Measurements from ENCODE around the gene ENOX1. TPM values are rescaled to one million over a fixed set of nuclear protein-coding genes. Genes with fewer than 3 reads are reported as not detected.

Gene ENOX1
- total RNA-seq, 1 experiment from 2014 or later: 0.95 TPM

GRCh38 chr13:43583321-43583720 is 203.5 kb downstream of the ENOX1 start:
- CTCF ChIA-PET: no interaction called here

GRCh38 chr13:43580280-43580679 is 206.5 kb downstream of the ENOX1 start:
- no peak overlapping the region for H3K4me3 ChIP-seq (ENCODE audit: low read length)
- H3K27me3 ChIP-seq (ENCODE audit: low read length): no peaks in the 10 kb centered on the region
- no peaks in the 10 kb centered on the region for H3K9me3 ChIP-seq (ENCODE audit: low read length)
- no peak overlapping the region for H3K27ac ChIP-seq (ENCODE audit: low read length)
- intact Hi-C loops (cut with micrococcal nuclease): no loop called here
- H3K9me2 ChIP-seq (replicated peaks; ENCODE audit: low read length): no peaks in the 10 kb centered on the region
- POLR2A ChIA-PET (ENCODE audit: unreplicated experiment): no interaction called here
- no peaks in the 10 kb centered on the region for H4K20me1 ChIP-seq (ENCODE audit: low read length)
- H3K4me2 ChIP-seq (ENCODE audit: low read length): no peak overlapping the region
- no peak overlapping the region for H2AFZ ChIP-seq (ENCODE audit: low read length)
- DNase-seq: no peak
- ATAC-seq: no peak
- H3K36me3 ChIP-seq (ENCODE audit: low read depth, low read length): no peaks in the 10 kb centered on the region
- H3K9ac ChIP-seq (ENCODE audit: low read length): no peak overlapping the region
- no peaks in the 10 kb centered on the region for H3K79me2 ChIP-seq (ENCODE audit: low read length)
- no peaks in the 10 kb centered on the region for H3F3A ChIP-seq (ENCODE audit: low read length, unreplicated experiment)
- BruUV-seq (replicated peaks): no TSS peak
- TF ChIP-seq EZH2 (IDR thresholded peaks at IDR 0.05; ENCODE audit: low read length, unreplicated experiment) (no peak), CTCF (conservative IDR thresholded peaks at IDR 0.05; ENCODE audit: low read depth, low read length) (no peak), EZH2phosphoT487 (IDR thresholded peaks at IDR 0.05; ENCODE audit: borderline replicate concordance, low read length) (no peak)
- no peaks in the 10 kb centered on the region for H3K4me1 ChIP-seq (ENCODE audit: insufficient read depth, low read length)
- CTCF ChIA-PET: no interaction called here

More at GRCh38 chr13:43583321-43583720, 203.5 kb downstream of the ENOX1 start:
- no peak overlapping the region for H3K27ac ChIP-seq (ENCODE audit: low read length)
- H3K9me3 ChIP-seq (ENCODE audit: low read length): no peaks in the 10 kb centered on the region
- POLR2A ChIA-PET (ENCODE audit: unreplicated experiment): no interaction called here
- intact Hi-C loops (cut with micrococcal nuclease): no loop called here
- no TSS peak for BruUV-seq (replicated peaks)
- no peaks in the 10 kb centered on the region for H3K4me1 ChIP-seq (ENCODE audit: insufficient read depth, low read length)
- no peak overlapping the region for H3K4me2 ChIP-seq (ENCODE audit: low read length)
- H3K4me3 ChIP-seq (ENCODE audit: low read length): no peak overlapping the region
- DNase-seq (no peak), ATAC-seq (no peak)
- no peaks in the 10 kb centered on the region for H3K27me3 ChIP-seq (ENCODE audit: low read length)
- no peaks in the 10 kb centered on the region for H3K79me2 ChIP-seq (ENCODE audit: low read length)
- H3K36me3 ChIP-seq (ENCODE audit: low read depth, low read length): no peaks in the 10 kb centered on the region
- H4K20me1 ChIP-seq (ENCODE audit: low read length): no peaks in the 10 kb centered on the region
- H3K9ac ChIP-seq (ENCODE audit: low read length): no peak overlapping the region
- H3F3A ChIP-seq (ENCODE audit: low read length, unreplicated experiment): no peaks in the 10 kb centered on the region
- H3K9me2 ChIP-seq (replicated peaks; ENCODE audit: low read length): no peaks in the 10 kb centered on the region
- no peak for TF ChIP-seq CTCF (conservative IDR thresholded peaks at IDR 0.05; ENCODE audit: low read depth, low read length)
- TF ChIP-seq EZH2phosphoT487 (IDR thresholded peaks at IDR 0.05; ENCODE audit: borderline replicate concordance, low read length): no peak
- TF ChIP-seq EZH2 (IDR thresholded peaks at IDR 0.05; ENCODE audit: low read length, unreplicated experiment): no peak
- H2AFZ ChIP-seq (ENCODE audit: low read length): no peak overlapping the region

GRCh38 chr13:43579321-43579720 is 207.5 kb downstream of the ENOX1 start:
- BruUV-seq (replicated peaks): no TSS peak
- DNase-seq: no peak
- no peaks in the 10 kb centered on the region for H4K20me1 ChIP-seq (ENCODE audit: low read length)
- ATAC-seq: no peak
- no peaks in the 10 kb centered on the region for H3K4me1 ChIP-seq (ENCODE audit: insufficient read depth, low read length)
- H3K36me3 ChIP-seq (ENCODE audit: low read depth, low read length): no peaks in the 10 kb centered on the region
- POLR2A ChIA-PET (ENCODE audit: unreplicated experiment): no interaction called here
- H3K27ac ChIP-seq (ENCODE audit: low read length): no peak overlapping the region
- no peaks in the 10 kb centered on the region for H3F3A ChIP-seq (ENCODE audit: low read length, unreplicated experiment)
- TF ChIP-seq CTCF (conservative IDR thresholded peaks at IDR 0.05; ENCODE audit: low read depth, low read length): no peak
- TF ChIP-seq EZH2 (IDR thresholded peaks at IDR 0.05; ENCODE audit: low read length, unreplicated experiment): no peak
- TF ChIP-seq EZH2phosphoT487 (IDR thresholded peaks at IDR 0.05; ENCODE audit: borderline replicate concordance, low read length): no peak
- intact Hi-C loops (cut with micrococcal nuclease): loop anchor here (10.0 kb wide), 1 partner anchor 495 kb away; no protein-coding TSS in a partner anchor
- no peaks in the 10 kb centered on the region for H3K9me3 ChIP-seq (ENCODE audit: low read length)
- H3K27me3 ChIP-seq (ENCODE audit: low read length): no peaks in the 10 kb centered on the region
- no peak overlapping the region for H3K9ac ChIP-seq (ENCODE audit: low read length)
- CTCF ChIA-PET: no interaction called here
- H3K4me2 ChIP-seq (ENCODE audit: low read length): no peak overlapping the region
- no peaks in the 10 kb centered on the region for H3K79me2 ChIP-seq (ENCODE audit: low read length)
- H2AFZ ChIP-seq (ENCODE audit: low read length): no peak overlapping the region
- no peaks in the 10 kb centered on the region for H3K9me2 ChIP-seq (replicated peaks; ENCODE audit: low read length)
- no peak overlapping the region for H3K4me3 ChIP-seq (ENCODE audit: low read length)
